BE2C (cell line): Measurements from ENCODE around the gene SAP30L.

Source experiments
- DNase-seq: peaks from one replicate; pipeline ENCODE4 v3.0.0-alpha.2; 2020
- H3K27me3 ChIP-seq: fragments of 250-450 bp; sonication (Bioruptor Pico); 2 replicates; pipeline ENCODE4 v1.5.1; 2020; ENCODE audit warnings: mild to moderate bottlenecking
- H3K36me3 ChIP-seq: fragments of 250-450 bp; sonication (Bioruptor Pico); 2 replicates; pipeline ENCODE4 v1.5.1; 2020; ENCODE audit warnings: mild to moderate bottlenecking
- H3K4me1 ChIP-seq: fragments of 250-450 bp; sonication (Bioruptor Pico); 2 replicates; pipeline ENCODE4 v1.5.1; 2020
- H3K4me3 ChIP-seq: 2 replicates; pipeline ENCODE4 v1.5.1; 2011; ENCODE audit warnings: low read depth, low read length
- H3K9me3 ChIP-seq: fragments of 250-450 bp; sonication (Bioruptor Pico); 2 replicates; pipeline ENCODE4 v1.5.1; 2020
- CTCF ChIP-seq: IDR thresholded peaks from 2 replicates; pipeline ENCODE4 v1.5.1; 2012; ENCODE audit warnings: mild to moderate bottlenecking, low read depth, low read length

The SAP30L gene

GRCh38 chr5:154437281-154437965 lies 8.4 kb upstream of the SAP30L start:
- Histone ChIP-seq H3K4me3 (no peak overlapping the region), H3K27me3 (no peaks in the 10 kb centered on the region), H3K9me3 (no peaks in the 10 kb centered on the region), H3K4me1 (no peaks in the 10 kb centered on the region), H3K36me3 (peaks cover 10% of the 10 kb centered on the region)
- no peak for TF ChIP-seq CTCF
- no peak for DNase-seq

- H3K4me1 ChIP-seq, result no peaks in the 10 kb centered on the region
- no peak for TF ChIP-seq CTCF
- no peak overlapping the region for H3K4me3 ChIP-seq
- H3K27me3 ChIP-seq, result no peaks in the 10 kb centered on the region
- H3K9me3 ChIP-seq, result no peaks in the 10 kb centered on the region
- no peak for DNase-seq
- H3K36me3 ChIP-seq, result peaks cover 10% of the 10 kb centered on the region
Measured at GRCh38 chr5:154440540-154440939, 5.3 kb upstream of the SAP30L start.

GRCh38 chr5:154442801-154443200 lies 3.0 kb upstream of the SAP30L start:
- Histone ChIP-seq H3K4me1 (peaks cover 3% of the 10 kb centered on the region), H3K27me3 (no peaks in the 10 kb centered on the region), H3K36me3 (peaks cover 10% of the 10 kb centered on the region), H3K4me3 (no peak overlapping the region), H3K9me3 (no peaks in the 10 kb centered on the region)
- TF ChIP-seq CTCF, result no peak
- no peak for DNase-seq

GRCh38 chr5:154444556-154445421 lies 1.0 kb upstream of the SAP30L start:
- TF ChIP-seq CTCF, result no peak
- Histone ChIP-seq H3K9me3 (no peaks in the 10 kb centered on the region), H3K27me3 (no peaks in the 10 kb centered on the region), H3K4me1 (peaks cover 3% of the 10 kb centered on the region), H3K4me3 (peak overlapping the region; percentile 97), H3K36me3 (peaks cover 6% of the 10 kb centered on the region)
- peak; percentile 28 for DNase-seq

GRCh38 chr5:154446195-154447088 lies 645 bp downstream of the SAP30L start:
- peaks cover 2% of the 10 kb centered on the region for H3K36me3 ChIP-seq
- H3K27me3 ChIP-seq, result no peaks in the 10 kb centered on the region
- H3K9me3 ChIP-seq, result no peaks in the 10 kb centered on the region
- no peak for TF ChIP-seq CTCF
- peak; percentile 77 for DNase-seq
- peak overlapping the region; percentile 97 for H3K4me3 ChIP-seq
- H3K4me1 ChIP-seq, result peaks cover 3% of the 10 kb centered on the region
